HG02870 (cell line): Measurements from ENCODE around the gene PDAP1.
"Not testable (repeated sequence)": the region's sequence is repeated elsewhere in the genome, so short reads cannot be mapped to it uniquely, and the experiment has no call there.

Experiments used
- ATAC-seq: cut with Tn5 transposase; IDR thresholded peaks from one replicate; pipeline ENCODE4 v1.9.1; 2021; ENCODE audit warnings: mild to moderate bottlenecking, moderate library complexity; ENCODE audit not compliant: unreplicated experiment

The PDAP1 gene

GRCh38 chr7:99380032-99380822 lies 28.2 kb downstream of the PDAP1 start:
- peak; percentile 34 for ATAC-seq

GRCh38 chr7:99379693-99380031 lies 28.7 kb downstream of the PDAP1 start:
- ATAC-seq: not testable (repeated sequence)

- ATAC-seq: no peak
Measured at GRCh38 chr7:99379043-99379577, 29.3 kb downstream of the PDAP1 start.

- peak; percentile 35 for ATAC-seq
Measured at GRCh38 chr7:99375070-99375807, 33.2 kb downstream of the PDAP1 start.

DNA sequence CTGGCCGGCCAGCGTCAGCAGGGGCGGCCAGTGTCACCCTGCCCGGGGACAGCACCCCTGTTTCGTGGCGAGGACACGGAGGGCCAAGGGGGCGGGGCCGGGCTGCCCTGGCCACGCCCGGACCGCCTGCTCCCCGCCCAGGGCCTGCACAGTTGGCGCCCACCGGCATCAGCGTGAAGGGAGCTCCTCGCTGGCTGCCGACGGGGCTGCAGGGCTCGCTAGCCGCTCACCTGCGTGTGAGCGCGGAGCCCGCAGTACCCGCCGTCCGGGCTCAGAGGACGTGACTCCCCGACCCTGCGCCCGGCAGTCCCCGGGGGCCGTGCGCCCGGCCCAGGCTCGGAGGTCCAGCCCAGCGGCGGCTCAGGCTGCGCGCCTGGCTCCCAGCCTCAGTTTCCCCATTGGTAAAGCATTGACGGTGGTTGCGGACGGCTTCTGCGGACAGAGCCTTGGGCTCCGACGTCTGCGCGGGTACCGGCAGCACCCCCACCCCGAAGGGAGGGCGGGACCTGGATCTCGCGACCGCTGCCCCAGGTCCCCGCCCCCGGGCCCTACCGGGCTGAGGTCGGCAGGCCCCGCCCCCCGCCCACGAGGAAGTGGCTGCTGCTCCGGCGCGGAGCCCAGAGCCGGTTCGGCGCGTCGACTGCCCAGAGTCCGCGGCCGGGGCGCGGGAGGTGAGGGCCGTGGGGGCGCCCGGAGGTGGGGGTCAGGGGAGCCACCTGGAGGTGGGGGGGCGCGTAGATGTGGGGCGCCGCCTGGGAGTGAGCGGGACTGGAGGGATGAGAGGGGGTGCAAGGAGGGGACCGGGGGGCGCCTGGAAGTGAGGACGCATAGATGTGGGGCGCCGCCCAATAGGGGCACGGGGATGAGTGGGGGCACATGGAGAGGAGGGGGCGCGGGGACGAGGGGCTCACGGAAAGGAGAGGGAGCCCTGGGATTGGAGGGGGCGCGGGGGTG lies 34.0 kb downstream of the PDAP1 start, which contains the start of gene ARPC1B:
Gene ARPC1B (plus strand): TSS at position 620 of the 954 bp plus-strand sequence. CDS start 10,985 bp downstream, outside the sequence.
- ATAC-seq: peak; percentile 56

GRCh38 chr7:99373091-99374066 lies 35.0 kb downstream of the PDAP1 start:
- no peak for ATAC-seq

DNA sequence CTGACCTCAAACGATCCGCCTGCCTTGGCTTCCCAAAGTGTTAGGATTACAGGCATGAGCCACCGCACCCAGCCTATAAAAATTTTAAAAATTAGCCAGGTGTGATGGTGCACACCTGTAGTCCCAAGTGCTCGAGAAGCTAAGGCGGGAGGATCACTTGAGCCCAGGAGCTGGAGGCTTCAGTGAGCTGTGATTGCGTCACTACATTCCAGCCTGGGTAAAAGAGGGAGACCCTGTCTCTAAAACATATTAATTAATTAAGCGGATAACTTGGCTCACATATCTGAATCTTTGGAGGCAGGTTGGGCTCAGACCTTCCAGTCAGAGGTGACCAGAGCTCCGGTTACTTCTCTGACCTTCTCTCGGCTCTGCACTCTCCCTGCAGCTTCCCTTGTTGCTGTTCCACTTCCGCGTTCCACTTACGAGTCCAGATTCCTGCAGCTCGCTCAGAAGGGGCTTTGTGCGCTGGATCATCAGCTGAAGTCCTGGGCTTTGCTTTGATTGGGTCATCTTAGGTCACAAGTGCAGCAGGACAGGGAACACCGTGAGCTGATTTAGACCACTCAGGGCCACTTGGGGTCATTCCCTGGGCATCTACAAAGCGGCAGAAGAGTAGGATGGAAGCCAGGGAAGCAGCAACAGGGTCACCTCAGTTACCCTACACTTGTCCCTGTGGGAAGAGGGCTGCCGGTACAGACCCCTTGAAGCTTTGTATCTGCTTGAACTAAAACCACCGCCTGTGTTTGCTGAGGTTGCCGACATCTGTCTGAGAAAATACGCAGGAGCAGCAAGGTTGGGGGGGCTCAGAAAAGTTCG lies 35.9 kb downstream of the PDAP1 start:
- ATAC-seq: no peak

GRCh38 chr7:99371376-99371920 lies 36.9 kb downstream of the PDAP1 start:
- ATAC-seq: no peak

DNA sequence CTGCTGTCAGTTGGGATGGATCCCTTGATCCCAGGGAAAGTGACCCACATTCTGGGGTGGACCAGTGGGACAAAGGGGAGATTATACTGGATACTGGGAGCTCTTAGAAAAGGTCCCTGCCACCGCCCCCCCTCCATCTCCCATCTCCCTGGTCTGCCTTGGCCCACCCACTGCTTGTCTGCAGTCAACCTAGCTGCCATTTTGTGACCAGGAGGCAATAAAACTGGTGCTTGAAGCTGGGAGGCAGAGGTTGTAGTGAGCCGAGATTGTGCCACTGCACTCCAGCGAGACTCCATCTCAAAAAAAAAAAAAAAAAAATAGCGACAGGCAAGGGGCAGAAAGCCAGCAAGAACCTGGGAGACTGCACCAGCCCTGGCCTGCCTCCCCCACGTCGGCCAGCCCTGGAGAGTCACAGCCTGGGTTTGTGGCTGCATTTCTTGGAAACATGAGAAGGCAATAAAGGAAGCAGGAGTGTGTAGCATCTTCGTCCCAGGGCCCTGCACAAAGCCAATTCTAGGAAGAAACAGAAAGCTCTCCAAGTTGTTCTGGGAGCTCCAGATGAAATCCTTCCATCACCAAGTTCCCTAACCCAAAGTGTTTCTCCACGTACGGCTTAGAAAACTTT lies 38.5 kb downstream of the PDAP1 start:
- ATAC-seq: no peak

DNA sequence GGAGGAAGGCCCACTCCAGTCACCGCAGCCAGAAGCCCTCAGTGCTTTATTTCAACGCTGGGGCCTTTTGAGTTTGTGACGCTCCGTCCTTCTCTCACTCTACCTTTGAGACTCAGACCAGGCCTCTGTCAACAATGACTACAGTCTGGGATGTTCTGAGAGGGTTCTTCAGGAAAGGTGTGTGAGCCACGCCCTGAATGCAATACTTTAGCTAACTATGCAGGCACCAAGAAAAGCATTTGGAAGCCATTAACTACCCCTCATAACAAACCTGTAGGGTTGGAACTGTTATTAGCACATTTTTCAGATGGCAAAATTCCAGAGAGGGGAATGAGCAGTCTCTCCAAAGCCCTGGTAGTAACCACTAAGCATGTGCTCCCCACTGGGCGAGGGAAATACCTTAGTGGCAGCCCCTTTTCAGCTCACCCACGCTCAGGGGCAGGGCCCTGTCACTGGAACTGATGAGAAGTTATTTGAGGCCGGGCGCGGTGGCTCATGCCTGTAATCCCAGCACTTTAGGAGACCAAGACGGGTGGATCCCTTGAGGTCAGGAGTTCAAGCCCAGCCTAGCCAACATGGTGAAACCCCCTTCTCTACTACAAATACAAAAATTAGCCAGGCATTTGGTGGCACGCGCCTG lies 39.5 kb downstream of the PDAP1 start:
- no peak for ATAC-seq

- no peak for ATAC-seq
Measured at GRCh38 chr7:99366646-99367045, 41.8 kb downstream of the PDAP1 start.

GRCh38 chr7:99365318-99366141 lies 42.9 kb downstream of the PDAP1 start:
- ATAC-seq: no peak

- ATAC-seq: no peak
Measured at GRCh38 chr7:99363286-99363685, 45.1 kb downstream of the PDAP1 start.

DNA sequence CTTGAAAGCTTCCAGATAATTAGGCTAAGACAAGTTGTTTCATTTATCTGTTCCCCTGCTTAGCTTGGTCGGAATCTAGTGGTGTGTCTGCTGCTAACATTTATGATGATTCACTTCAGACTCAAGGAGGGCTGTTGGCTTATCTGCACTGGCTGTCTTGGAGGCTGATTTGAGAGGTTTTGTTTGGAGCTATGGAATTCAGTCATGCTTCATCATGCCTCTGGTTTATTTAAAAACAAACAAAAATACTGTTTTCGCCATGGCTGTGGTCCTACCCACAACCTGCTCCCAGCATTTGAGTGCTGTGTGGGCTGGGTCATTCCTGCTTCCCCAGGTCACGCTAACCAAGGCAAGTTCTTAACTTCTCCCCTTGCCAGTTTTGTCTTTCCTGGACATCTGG lies 45.6 kb downstream of the PDAP1 start:
- no peak for ATAC-seq

DNA sequence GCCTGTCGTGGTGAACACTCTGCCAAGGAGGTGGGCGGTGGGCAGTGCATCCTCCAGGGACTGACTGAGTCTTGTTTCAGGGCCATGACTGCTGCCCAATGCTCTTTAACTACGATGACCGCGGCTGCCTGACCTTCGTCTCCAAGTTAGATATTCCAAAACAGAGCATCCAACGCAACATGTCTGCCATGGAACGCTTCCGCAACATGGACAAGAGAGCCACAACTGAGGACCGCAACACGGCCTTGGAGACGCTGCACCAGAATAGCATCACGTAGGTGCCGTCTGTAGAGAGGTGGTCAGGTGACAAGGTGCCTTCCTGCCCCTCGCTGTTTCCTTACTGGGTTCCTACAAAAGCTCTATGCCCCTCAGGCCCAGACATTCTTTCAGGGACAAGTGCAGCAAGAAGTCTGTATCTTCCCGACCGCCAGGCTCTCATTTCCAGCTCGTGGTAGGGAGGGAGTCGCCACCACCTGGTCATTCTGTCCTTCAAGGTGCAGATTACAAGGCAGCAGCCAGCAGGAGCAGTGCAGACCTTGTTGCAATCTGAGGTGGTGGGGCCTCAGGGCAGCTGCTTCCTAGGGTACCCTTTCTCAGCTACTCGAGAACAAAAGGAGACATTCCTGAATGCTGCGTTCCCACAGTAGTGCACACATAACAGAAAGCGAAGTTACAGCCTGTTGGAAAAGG lies 48.8 kb downstream of the PDAP1 start:
- ATAC-seq: no peak

DNA sequence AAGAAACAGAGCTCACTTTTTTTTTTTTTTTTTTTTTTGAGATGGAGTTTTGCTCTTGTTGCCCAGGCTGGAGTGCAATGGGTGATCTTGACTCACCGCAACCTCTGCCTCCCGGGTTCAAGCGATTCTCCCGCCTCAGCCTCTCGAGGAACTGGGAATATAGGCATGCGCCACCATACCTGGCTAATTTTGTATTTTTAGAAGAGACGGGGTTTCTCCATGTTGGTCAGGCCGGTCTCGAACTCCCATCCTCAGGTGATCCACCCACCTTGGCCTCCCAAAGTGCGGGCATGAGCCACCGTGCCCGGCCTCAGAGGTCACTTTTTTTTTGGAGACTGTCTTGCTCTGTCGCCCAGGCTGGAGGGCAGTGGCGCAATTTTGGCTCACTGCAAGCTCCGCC lies 49.9 kb downstream of the PDAP1 start:
- not testable (repeated sequence) for ATAC-seq
